ENCODE measurements around the gene SIRPG. TPM values are rescaled to one million over a fixed set of nuclear protein-coding genes. Genes with fewer than 3 reads are reported as not detected.
"Not testable (repeated sequence)": the region's sequence is repeated elsewhere in the genome, so short reads cannot be mapped to it uniquely, and the experiment has no call there.

The SIRPG gene
- total and polyA plus RNA-seq, 2 of the 8 experiments (the other 6 are each of a cell fraction or from before 2014, with no cell fraction given): 0.08 TPM; not detected in 1

DNA sequence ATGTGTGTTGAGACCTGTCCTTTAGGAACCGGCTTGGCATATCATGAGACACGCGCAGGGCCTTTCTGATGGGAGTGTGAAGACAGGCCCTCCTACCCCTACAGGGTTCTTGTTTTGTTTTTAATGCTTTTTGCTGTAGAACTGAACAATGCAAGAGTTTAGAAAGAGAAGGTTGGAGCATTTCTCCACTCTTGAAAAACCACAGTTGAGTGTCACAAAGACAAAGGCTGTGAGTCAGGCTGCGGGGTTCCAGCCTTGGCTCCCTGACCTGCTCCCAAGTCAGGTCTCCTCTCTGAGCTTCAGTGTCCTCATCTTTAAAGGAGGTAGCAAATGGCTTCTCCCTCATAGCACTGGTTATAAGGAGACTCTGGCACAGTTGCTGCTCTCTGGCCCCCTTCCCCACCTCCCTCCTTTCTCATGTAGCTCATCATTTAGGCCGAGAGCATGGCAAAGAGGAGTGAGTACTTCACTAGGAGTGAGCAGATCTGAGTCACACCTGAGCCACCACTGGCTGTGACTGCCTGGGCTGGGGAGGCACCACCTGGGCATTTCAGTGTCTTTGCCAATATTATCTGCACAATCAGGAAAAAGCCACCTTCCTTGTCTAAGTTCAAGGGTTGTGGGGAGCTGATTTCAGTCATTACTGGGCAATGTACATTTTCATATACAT is 48.8 kb downstream of the SIRPG start:
- FAIRE-seq; H4K20me1 ChIP-seq (replicated peaks in 1 of 2; ENCODE audit: control insufficient read depth in 1 of 2, insufficient read depth in 2 of 2, low read length in 2 of 2); H3K36me3 ChIP-seq (ENCODE audit: control insufficient read depth in 2 of 4, insufficient read depth in 4 of 4, low read length in 3 of 4); H3K27ac ChIP-seq (ENCODE audit: low read depth, low read length); H3K79me2 ChIP-seq (ENCODE audit: control insufficient read depth in 1 of 2, insufficient read depth in 2 of 2, low read length in 2 of 2); H2AK5ac ChIP-seq (ENCODE audit: low read depth, low read length); CTCF ChIA-PET (ENCODE audit: partially characterized antibody); H3K14ac ChIP-seq (ENCODE audit: insufficient read length); H2AFZ ChIP-seq (ENCODE audit: low read length); H3K23ac ChIP-seq (ENCODE audit: insufficient read length); H3K56ac ChIP-seq (replicated peaks; ENCODE audit: insufficient read length, low read depth, low read length); H3K9me3 ChIP-seq (ENCODE audit: insufficient read depth in 2 of 2, low read depth in 1 of 2, low read length in 1 of 2); H4K8ac ChIP-seq (ENCODE audit: extremely low read depth, insufficient read depth, low read length); H4K5ac ChIP-seq (ENCODE audit: insufficient read length, low read depth, low read length); H3K4me2 ChIP-seq (ENCODE audit: insufficient read depth in 1 of 2, low read depth in 2 of 2, low read length in 2 of 2); H3K79me1 ChIP-seq (ENCODE audit: low read depth, low read length); H4K91ac ChIP-seq (replicated peaks; ENCODE audit: insufficient read length, low read length); H3K4me3 ChIP-seq (ENCODE audit: extremely low read depth in 1 of 4, insufficient read depth in 2 of 4, low read depth in 3 of 4, low read length in 4 of 4); H3K9ac ChIP-seq (replicated peaks in 1 of 4; ENCODE audit: extremely low read depth in 1 of 4, low read depth in 3 of 4, low read length in 3 of 4); H3K18ac ChIP-seq (ENCODE audit: extremely low read depth, low read length); H2BK15ac ChIP-seq (ENCODE audit: low read length); H3K27me3 ChIP-seq (replicated peaks in 1 of 4; ENCODE audit: control insufficient read depth in 3 of 4, extremely low read depth in 1 of 4, insufficient read depth in 3 of 4, low read length in 3 of 4); H2BK20ac ChIP-seq (ENCODE audit: low read length); POLR2A ChIA-PET (ENCODE audit: partially characterized antibody); H2BK5ac ChIP-seq (ENCODE audit: low read depth, low read length); DNase-seq (ENCODE audit: low read depth in 1 of 2, low spot score in 2 of 2); H3K4ac ChIP-seq (replicated peaks; ENCODE audit: insufficient read length, low read depth, low read length); H2BK120ac ChIP-seq (replicated peaks; ENCODE audit: low read depth, low read length); H2BK12ac ChIP-seq (ENCODE audit: low read depth, low read length); H3K4me1 ChIP-seq (replicated peaks in 1 of 4; ENCODE audit: control insufficient read depth in 3 of 4, insufficient read depth in 4 of 4, low read length in 3 of 4); H3K23me2 ChIP-seq (ENCODE audit: low read depth, low read length): not testable (repeated sequence)
- 80% methylated on average over 3 of the region's 5 CpGs; no CpG with 5 or more reads in 1 of the 2 experiments for WGBS, 2 experiments (ENCODE audit: extremely low coverage in 1 of 2, insufficient coverage in 1 of 2, insufficient read length in 1 of 2, insufficient replicate concordance in 2 of 2, low coverage in 1 of 2, low lambda C conversion rate in 2 of 2, missing lambda C conversion rate in 1 of 2)
